MM.1S (cell line): Measurements from ENCODE around the gene GNAS-AS1.

Experiments
- DNase-seq: peaks from one replicate; pipeline ENCODE4 v3.0.0-alpha.2; 2015
- H2AFZ ChIP-seq: fragments of 300-600 bp; sonication (generic); 2 replicates; pipeline ENCODE4 v1.6.0; 2016; ENCODE audit warnings: antibody characterized with exemption, low read length
- H3F3A ChIP-seq: fragments of 300-600 bp; sonication (generic); 2 replicates; pipeline ENCODE4 v1.6.1; 2016; ENCODE audit warnings: mild to moderate bottlenecking, antibody characterized with exemption, low read length, moderate library complexity, mixed read lengths; ENCODE audit not compliant: insufficient read depth
- H3K27ac ChIP-seq: fragments of 300-600 bp; sonication (generic); 2 replicates; pipeline ENCODE4 v1.5.1; 2016; ENCODE audit warnings: mild to moderate bottlenecking, low read length
- H3K27me3 ChIP-seq: fragments of 300-600 bp; sonication (generic); replicated peaks from 2 replicates; pipeline ENCODE4 v1.6.0; 2016; ENCODE audit warnings: low read length; ENCODE audit not compliant: insufficient read depth
- H3K36me3 ChIP-seq: fragments of 300-600 bp; sonication (generic); replicated peaks from 2 replicates; pipeline ENCODE4 v1.6.1; 2016; ENCODE audit warnings: mild to moderate bottlenecking, low read length, mixed read lengths; ENCODE audit not compliant: insufficient read depth
- H3K4me1 ChIP-seq: fragments of 300-600 bp; sonication (generic); 2 replicates; pipeline ENCODE4 v1.6.1; 2016; ENCODE audit warnings: low read length, mixed read lengths
- H3K4me2 ChIP-seq: fragments of 300-600 bp; sonication (generic); 2 replicates; pipeline ENCODE4 v1.6.0; 2016; ENCODE audit warnings: low read depth, low read length
- H3K4me3 ChIP-seq: fragments of 300-600 bp; sonication (generic); 2 replicates; pipeline ENCODE4 v1.5.1; 2016; ENCODE audit warnings: low read length, mixed read lengths
- H3K79me2 ChIP-seq: fragments of 300-600 bp; sonication (generic); 2 replicates; pipeline ENCODE4 v1.6.1; 2016; ENCODE audit warnings: mixed run types, low read length, mixed read lengths
- H3K9ac ChIP-seq: fragments of 300-600 bp; sonication (generic); 2 replicates; pipeline ENCODE4 v1.6.1; 2016; ENCODE audit warnings: low read length, mixed read lengths
- H3K9me2 ChIP-seq: fragments of 300-600 bp; sonication (generic); replicated peaks from 2 replicates; pipeline ENCODE4 v1.6.1; 2016; ENCODE audit warnings: mild to moderate bottlenecking, low read length, mixed read lengths; ENCODE audit not compliant: insufficient read depth
- H3K9me3 ChIP-seq: fragments of 300-600 bp; sonication (generic); replicated peaks from 2 replicates; pipeline ENCODE4 v1.6.1; 2016; ENCODE audit warnings: mild to moderate bottlenecking, low read length, mixed read lengths; ENCODE audit not compliant: insufficient read depth
- H4K20me1 ChIP-seq: fragments of 300-600 bp; sonication (generic); 2 replicates; pipeline ENCODE4 v1.6.1; 2016; ENCODE audit warnings: mild to moderate bottlenecking, low read length, moderate library complexity, mixed read lengths; ENCODE audit not compliant: insufficient read depth
- CTCF ChIP-seq: fragments of 300-600 bp; sonication (generic); IDR thresholded peaks from 2 replicates; pipeline ENCODE4 v1.5.1; 2016; ENCODE audit warnings: antibody characterized with exemption, low read length, mixed read lengths
- EZH2 ChIP-seq: fragments of 300-600 bp; sonication (generic); optimal IDR thresholded peaks from 2 replicates; pipeline ENCODE3; 2017; ENCODE audit warnings: low read depth, mild to moderate bottlenecking, antibody characterized with exemption, low read length, mixed read lengths
- EZH2phosphoT487 ChIP-seq: fragments of 300-600 bp; sonication (generic); IDR thresholded peaks from 2 replicates; pipeline ENCODE4 v1.6.1; 2018; ENCODE audit warnings: antibody characterized with exemption, low read length

The GNAS-AS1 gene

DNA sequence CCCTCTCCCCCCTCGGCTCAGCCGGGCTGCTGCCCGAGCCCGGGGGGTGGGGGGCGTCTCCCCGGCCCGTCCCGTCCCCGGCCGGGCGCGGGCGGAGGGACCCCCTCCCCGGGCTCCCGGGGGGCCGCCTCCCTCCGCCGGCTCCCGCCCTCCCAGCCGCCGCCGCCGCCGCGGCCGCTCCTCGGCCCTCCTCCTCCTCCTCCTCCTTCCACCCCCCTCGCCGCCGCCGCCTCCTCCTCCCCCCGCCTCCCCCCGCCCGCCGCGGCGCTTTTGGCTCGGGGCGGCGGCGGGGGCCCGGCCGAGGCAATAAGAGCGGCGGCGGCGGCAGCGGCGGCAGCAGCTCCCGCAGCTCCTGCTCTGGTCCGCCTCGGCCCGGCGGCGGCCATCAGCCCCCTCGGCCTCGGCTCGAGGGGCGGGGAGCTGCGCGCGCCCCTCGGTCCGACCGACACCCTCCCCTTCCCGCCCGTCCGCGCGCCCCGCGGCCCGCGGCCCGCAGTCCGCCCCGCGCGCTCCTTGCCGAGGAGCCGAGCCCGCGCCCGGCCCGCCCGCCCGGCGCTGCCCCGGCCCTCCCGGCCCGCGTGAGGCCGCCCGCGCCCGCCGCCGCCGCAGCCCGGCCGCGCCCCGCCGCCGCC lies 40.5 kb upstream of the GNAS-AS1 start:
- peak overlapping the region; percentile 72 for H3K9ac ChIP-seq
- peaks cover 63% of the 10 kb centered on the region for H3K79me2 ChIP-seq
- H3K4me3 ChIP-seq: peak overlapping the region; percentile 60; the same call in 1 of the 2 replicates
- peaks cover 27% of the 10 kb centered on the region for H3F3A ChIP-seq
- no peak for TF ChIP-seq CTCF
- TF ChIP-seq EZH2: no peak
- no peak for TF ChIP-seq EZH2phosphoT487
- H3K4me2 ChIP-seq: no peak overlapping the region
- H3K27ac ChIP-seq: peak overlapping the region; percentile 57; the same call in 1 of the 2 replicates
- H3K9me3 ChIP-seq: no peaks in the 10 kb centered on the region
- H3K4me1 ChIP-seq: peaks cover 43% of the 10 kb centered on the region
- no peaks in the 10 kb centered on the region for H3K9me2 ChIP-seq
- peaks cover 4% of the 10 kb centered on the region; the same call in 1 of the 2 replicates for H3K36me3 ChIP-seq
- peak; percentile 70 for DNase-seq
- H4K20me1 ChIP-seq: peaks cover 20% of the 10 kb centered on the region; the same call in 1 of the 2 replicates
- H2AFZ ChIP-seq: no peak overlapping the region
- H3K27me3 ChIP-seq: no peaks in the 10 kb centered on the region

DNA sequence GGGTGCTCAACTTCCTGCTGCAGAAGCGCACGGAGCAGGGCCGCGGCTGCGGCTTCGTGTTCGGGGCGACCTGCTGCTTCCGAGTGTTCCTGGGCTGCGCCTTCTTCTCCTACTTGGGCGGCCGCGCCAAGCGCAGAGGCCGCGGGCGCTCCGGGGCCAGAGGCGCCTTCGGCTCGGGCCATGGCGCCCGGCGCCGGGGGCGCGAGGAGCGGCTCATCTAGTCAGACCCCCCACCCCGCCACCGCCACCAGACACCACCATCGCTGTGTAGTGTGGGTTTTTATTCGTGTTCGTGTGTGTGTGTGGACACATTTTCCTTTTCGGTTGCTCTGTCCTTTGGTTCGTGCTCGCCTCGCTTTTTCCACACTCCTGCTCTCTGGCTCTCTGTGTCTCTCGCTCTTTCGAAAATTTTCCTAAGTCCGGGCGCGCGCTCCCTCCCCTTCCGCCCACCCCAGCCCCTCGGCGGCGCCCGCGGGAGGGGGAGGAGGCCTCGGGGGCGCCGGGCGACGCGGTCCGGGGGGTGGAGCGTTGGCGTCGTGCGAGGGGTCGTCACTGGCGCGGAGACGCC lies 39.9 kb upstream of the GNAS-AS1 start:
- TF ChIP-seq EZH2: no peak
- no peak for TF ChIP-seq EZH2phosphoT487
- TF ChIP-seq CTCF: no peak
- Histone ChIP-seq H2AFZ (peak overlapping the region; percentile 47; the same call in 1 of the 2 replicates), H3K36me3 (no peaks in the 10 kb centered on the region), H3K4me1 (peaks cover 47% of the 10 kb centered on the region), H3K4me2 (peak overlapping the region; percentile 81), H3K9me3 (no peaks in the 10 kb centered on the region), H3K4me3 (peak overlapping the region; percentile 60), H3K9ac (peak overlapping the region; percentile 72), H3K79me2 (peaks cover 57% of the 10 kb centered on the region), H3F3A (peaks cover 32% of the 10 kb centered on the region), H4K20me1 (peaks cover 14% of the 10 kb centered on the region; the same call in 1 of the 2 replicates), H3K27me3 (no peaks in the 10 kb centered on the region), H3K27ac (peak overlapping the region; percentile 57; the same call in 1 of the 2 replicates), H3K9me2 (no peaks in the 10 kb centered on the region)
- DNase-seq: peak; percentile 31

DNA sequence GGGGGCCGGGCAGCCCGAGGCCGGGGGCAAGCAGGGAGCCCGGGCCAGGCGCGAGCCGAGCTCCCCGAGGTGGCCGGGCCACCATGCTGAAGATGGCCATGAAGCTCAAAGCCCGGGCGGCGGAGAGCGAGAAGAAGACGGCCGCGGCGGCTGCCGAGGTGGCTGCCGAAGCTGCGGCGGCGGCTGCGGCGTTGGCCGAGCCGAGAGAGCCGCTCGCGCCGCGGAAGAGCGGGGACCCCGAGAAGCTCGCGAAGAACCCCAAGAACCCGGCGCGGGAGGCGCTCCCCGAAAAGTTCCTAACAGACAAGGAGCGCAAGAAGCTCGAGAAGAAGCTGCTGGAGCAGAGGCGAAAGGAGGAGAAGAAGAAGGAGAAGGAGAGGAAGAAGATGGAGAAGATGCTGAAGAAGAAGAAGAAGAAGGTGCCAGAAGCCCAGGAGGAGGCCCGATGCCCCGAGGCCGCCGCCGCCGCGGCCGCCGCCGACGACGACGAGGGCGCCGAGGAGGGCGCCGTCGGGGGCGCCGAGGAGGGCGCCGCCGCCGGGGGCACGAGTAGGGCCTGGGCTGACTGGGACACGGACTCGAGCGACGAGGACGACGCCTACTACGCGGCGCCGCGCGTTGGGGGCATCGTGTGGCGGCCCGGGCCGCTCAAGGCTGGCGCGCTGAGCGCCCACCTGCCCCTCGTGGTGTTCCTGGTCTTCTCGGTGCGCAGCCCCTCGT lies 39.3 kb upstream of the GNAS-AS1 start:
- Histone ChIP-seq H3K9ac (peak overlapping the region; percentile 72), H3K27ac (peak overlapping the region; percentile 57; the same call in 1 of the 2 replicates), H4K20me1 (peaks cover 14% of the 10 kb centered on the region; the same call in 1 of the 2 replicates), H3K4me3 (peak overlapping the region; percentile 60), H3K9me2 (no peaks in the 10 kb centered on the region), H2AFZ (no peak overlapping the region), H3K79me2 (peaks cover 50% of the 10 kb centered on the region), H3K27me3 (no peaks in the 10 kb centered on the region), H3K4me1 (peaks cover 48% of the 10 kb centered on the region), H3K36me3 (no peaks in the 10 kb centered on the region), H3F3A (peaks cover 36% of the 10 kb centered on the region), H3K9me3 (no peaks in the 10 kb centered on the region), H3K4me2 (peak overlapping the region; percentile 81)
- DNase-seq: no peak
- TF ChIP-seq EZH2 (no peak), CTCF (no peak)
